A549 (cell line): Measurements from ENCODE around the gene HTRA2.

Source experiments
- CEBPB ChIP-seq, 2 experiments: fragments of >200 bp in 1 of 2; sonication (Bioruptor Twin) in 1 of 2; formaldehyde crosslinking in 1 of 2; IDR thresholded peaks; 2 replicates each; pipeline ENCODE4 v1.6.1; 2012 to 2016
- FOSB ChIP-seq: fragments of 250-450 bp; sonication (Bioruptor Pico); IDR thresholded peaks from 2 replicates; pipeline ENCODE4 v1.5.0; 2020; ENCODE audit warnings: mild to moderate bottlenecking, moderate library complexity
- GATA3 ChIP-seq: IDR thresholded peaks from 2 replicates; pipeline ENCODE4 v1.6.1; 2012; ENCODE audit warnings: borderline replicate concordance
- MAX ChIP-seq: IDR thresholded peaks from 2 replicates; pipeline ENCODE4 v1.6.1; 2012
- PBX3 ChIP-seq: IDR thresholded peaks from 2 replicates; pipeline ENCODE4 v1.6.1; 2012
- POLR2A ChIP-seq: IDR thresholded peaks from 2 replicates; pipeline ENCODE4 v1.6.1; 2012; ENCODE audit warnings: mild to moderate bottlenecking, low read length
- SREBF2 ChIP-seq: fragments of 450-650 bp; IDR thresholded peaks from 2 replicates; pipeline ENCODE4 v1.6.1; 2014; ENCODE audit warnings: mild to moderate bottlenecking, moderate library complexity
- USF2 ChIP-seq: fragments of 450-650 bp; IDR thresholded peaks from 2 replicates; pipeline ENCODE4 v1.6.1; 2014; ENCODE audit warnings: antibody characterized with exemption
- TF ChIP-seq, protein P1 (sequence below): fragments of >200 bp; sonication (Bioruptor Twin); formaldehyde crosslinking; IDR thresholded peaks from 3 replicates; pipeline ENCODE4 v1.5.1; 2016

GRCh38 chr2:74582184-74582583 lies 52.5 kb downstream of the HTRA2 start:
- TF ChIP-seq POLR2A = no peak
- no peak for TF ChIP-seq PBX3
- no peak for TF ChIP-seq MAX
- no peak for TF ChIP-seq CEBPB (IDR thresholded peaks at IDR 0.05)
- TF ChIP-seq, protein P1, sequence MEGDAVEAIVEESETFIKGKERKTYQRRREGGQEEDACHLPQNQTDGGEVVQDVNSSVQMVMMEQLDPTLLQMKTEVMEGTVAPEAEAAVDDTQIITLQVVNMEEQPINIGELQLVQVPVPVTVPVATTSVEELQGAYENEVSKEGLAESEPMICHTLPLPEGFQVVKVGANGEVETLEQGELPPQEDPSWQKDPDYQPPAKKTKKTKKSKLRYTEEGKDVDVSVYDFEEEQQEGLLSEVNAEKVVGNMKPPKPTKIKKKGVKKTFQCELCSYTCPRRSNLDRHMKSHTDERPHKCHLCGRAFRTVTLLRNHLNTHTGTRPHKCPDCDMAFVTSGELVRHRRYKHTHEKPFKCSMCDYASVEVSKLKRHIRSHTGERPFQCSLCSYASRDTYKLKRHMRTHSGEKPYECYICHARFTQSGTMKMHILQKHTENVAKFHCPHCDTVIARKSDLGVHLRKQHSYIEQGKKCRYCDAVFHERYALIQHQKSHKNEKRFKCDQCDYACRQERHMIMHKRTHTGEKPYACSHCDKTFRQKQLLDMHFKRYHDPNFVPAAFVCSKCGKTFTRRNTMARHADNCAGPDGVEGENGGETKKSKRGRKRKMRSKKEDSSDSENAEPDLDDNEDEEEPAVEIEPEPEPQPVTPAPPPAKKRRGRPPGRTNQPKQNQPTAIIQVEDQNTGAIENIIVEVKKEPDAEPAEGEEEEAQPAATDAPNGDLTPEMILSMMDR = no peak
- TF ChIP-seq GATA3 = no peak
- no peak for TF ChIP-seq SREBF2
- TF ChIP-seq USF2 = no peak
- no peak for TF ChIP-seq FOSB (CRISPR knock-in tag)
